Activated CD4-positive, alpha-beta T cell treated with anti-CD3 and anti-CD28 coated beads for 36 hours (primary cell): ENCODE measurements around the gene SMG5. TPM values are rescaled to one million over a fixed set of nuclear protein-coding genes. Genes with fewer than 3 reads are reported as not detected.
A peak's percentile ranks its signal among the peaks of the same experiment; 100 is the strongest.
"Not testable (repeated sequence)": the region's sequence is repeated elsewhere in the genome, so short reads cannot be mapped to it uniquely, and the experiment has no call there.

Experiments
- ATAC-seq: fragments of 200-7000 bp; cut with Tn5 transposase; one replicate; pipeline ENCODE4 v1.10.0; 2021; ENCODE audit warnings: mild to moderate bottlenecking, moderate library complexity
- CTCF ChIA-PET: fragments of 350-600 bp; sonication (Branson Sonifier 250); formaldehyde crosslinking; loops from one replicate; lab custom pipeline; 2021; ENCODE audit warnings: antibody characterized with exemption; lab: Charles Lee
- POLR2A ChIA-PET: fragments of 350-600 bp; sonication (Branson Sonifier 250); formaldehyde crosslinking; loops from one replicate; lab custom pipeline; 2021; ENCODE audit warnings: antibody characterized with exemption, inconsistent platforms; lab: Charles Lee
- DNase-seq: peaks from one replicate; pipeline ENCODE4 v3.0.0-alpha.2; 2020
- H3K27ac Mint-ChIP-seq: one replicate; pipeline ENCODE4 v1.8.0; 2021; ENCODE audit warnings: mixed read lengths
- H3K27me3 Mint-ChIP-seq: one replicate; pipeline ENCODE4 v1.8.0; 2021; ENCODE audit warnings: mixed read lengths
- H3K36me3 Mint-ChIP-seq: one replicate; pipeline ENCODE4 v1.8.0; 2021; ENCODE audit warnings: low read depth, mixed read lengths
- H3K4me1 Mint-ChIP-seq: one replicate; pipeline ENCODE4 v1.8.0; 2021; ENCODE audit warnings: mixed read lengths
- H3K4me3 Mint-ChIP-seq: one replicate; pipeline ENCODE4 v1.8.0; 2021; ENCODE audit warnings: mild to moderate bottlenecking, moderate library complexity, mixed read lengths
- H3K9me3 Mint-ChIP-seq: one replicate; pipeline ENCODE4 v1.8.0; 2021; ENCODE audit warnings: low read depth, mixed read lengths
- intact Hi-C, 2 experiments: fragments of 100-400 bp; cut with DNase I in 1 of 2; cut with micrococcal nuclease in 1 of 2; formaldehyde crosslinking; loops; one replicate each; pipeline versions ENCODE4 v1.14.2 to v1.15.1; 2022 to 2024; cut with DNase I, micrococcal nuclease
- total RNA-seq, 2 experiments: library from RNA; stranded (reverse); gene quantifications; one replicate each; pipeline ENCODE4 v1.2.3, GENCODE V29; 2021

Gene SMG5
- total RNA-seq, 2 experiments from 2014 or later = 61.7 to 64.6 TPM

GRCh38 chr1:156217871-156218270 is 64.8 kb downstream of the SMG5 start:
- H3K9me3 Mint-ChIP-seq = no peaks in the 10 kb centered on the region
- peaks cover 68% of the 10 kb centered on the region for H3K4me1 Mint-ChIP-seq
- intact Hi-C loops = loop anchor here (1.0 to 10.0 kb wide), 5 partner anchors 57 to 1213 kb away; partner anchors contain the start of gene ZBTB7B (in 1 of the 2)
- peak; percentile 63 for DNase-seq
- peaks cover 73% of the 10 kb centered on the region for H3K36me3 Mint-ChIP-seq
- peak overlapping the region; percentile 98 for H3K27ac Mint-ChIP-seq
- ATAC-seq = peak; percentile 41
- POLR2A ChIA-PET = interaction anchor here (0.6 to 1.9 kb wide), 13 partner anchors 9 to 127 kb away, joined by 3 to 18 read pairs (median 5); partner anchors contain the start of gene GLMP
- peak overlapping the region; percentile 72 for H3K4me3 Mint-ChIP-seq
- no peaks in the 10 kb centered on the region for H3K27me3 Mint-ChIP-seq
- CTCF ChIA-PET = interaction anchor here (0.6 to 1.6 kb wide), 7 partner anchors 9 to 281 kb away, joined by 3 to 11 read pairs (median 4); no protein-coding TSS in a partner anchor

- DNase-seq, POLR2A ChIA-PET, ATAC-seq, H3K9me3 Mint-ChIP-seq, H3K27me3 Mint-ChIP-seq: not testable (repeated sequence)
- Mint-ChIP-seq H3K4me1 (peaks cover 63% of the 10 kb centered on the region), H3K27ac (peak overlapping the region; percentile 85), H3K36me3 (peaks cover 71% of the 10 kb centered on the region), H3K4me3 (peak overlapping the region; percentile 72)
- intact Hi-C loops = loop anchor here in 1 of 2 experiments (10.0 kb wide), 1 partner anchor 1212 kb away; the partner anchor contains the start of gene ZBTB7B
- CTCF ChIA-PET = interaction anchor here (0.6 to 4.1 kb wide), 2 partner anchors 8 to 366 kb away, joined by 3 to 47 read pairs; no protein-coding TSS in a partner anchor
Measured at GRCh38 chr1:156216361-156217086, 66.1 kb downstream of the SMG5 start.

- CTCF ChIA-PET = interaction anchor here (0.6 to 4.1 kb wide), 6 partner anchors 8 to 110 kb away, joined by 3 to 47 read pairs (median 5); partner anchors contain the start of gene SMG5
- Mint-ChIP-seq H3K4me3 (peak overlapping the region; percentile 76), H3K27me3 (no peaks in the 10 kb centered on the region), H3K4me1 (peaks cover 45% of the 10 kb centered on the region), H3K9me3 (no peaks in the 10 kb centered on the region), H3K36me3 (peaks cover 71% of the 10 kb centered on the region), H3K27ac (peak overlapping the region; percentile 98)
- ATAC-seq = peak; percentile 21
- DNase-seq = peak; percentile 67
- intact Hi-C loops = loop anchor here in 1 of 2 experiments (5.0 to 10.0 kb wide), 3 partner anchors 288 to 1209 kb away; partner anchors contain the start of genes ISG20L2, MEF2D, METTL25B and ZBTB7B
- POLR2A ChIA-PET = interaction anchor here (0.6 to 2.8 kb wide), 7 partner anchors 8 to 117 kb away, joined by 3 to 34 read pairs (median 4); partner anchors contain the start of gene SLC25A44
Measured at GRCh38 chr1:156214024-156214748, 68.4 kb downstream of the SMG5 start.

- no peaks in the 10 kb centered on the region for H3K27me3 Mint-ChIP-seq
- POLR2A ChIA-PET = interaction anchor here (0.6 to 2.8 kb wide), 13 partner anchors 8 to 116 kb away, joined by 3 to 34 read pairs (median 5); partner anchors contain the start of gene SLC25A44
Measured at GRCh38 chr1:156213644-156213966, 69.0 kb downstream of the SMG5 start.

GRCh38 chr1:156212833-156213643 is 69.6 kb downstream of the SMG5 start, which contains the start of gene PMF1:
PMF1 (plus strand) TSS chr1:156213007; CDS start chr1:156213016, 9 bp downstream.
- ATAC-seq = peak; percentile 90
- POLR2A ChIA-PET = interaction anchor here (0.6 to 2.8 kb wide), 23 partner anchors 9 to 353 kb away, joined by 3 to 34 read pairs (median 4); partner anchors contain the start of genes MEF2D, SLC25A44 and SMG5
- H3K4me1 Mint-ChIP-seq = peaks cover 41% of the 10 kb centered on the region
- intact Hi-C loops = loop anchor here (1.0 to 10.0 kb wide), 11 partner anchors 10 to 1208 kb away; partner anchors contain the start of genes SLC25A44 (in 2 of the 2), CCT3 (in 1 of the 2), ISG20L2 (in 1 of the 2) and MEF2D (in 1 of the 2)
- peak; percentile 98 for DNase-seq
- no peaks in the 10 kb centered on the region for H3K9me3 Mint-ChIP-seq
- no peaks in the 10 kb centered on the region for H3K27me3 Mint-ChIP-seq
- peak within 1 kb of the TSS; percentile 98 for H3K27ac Mint-ChIP-seq
- peaks cover 74% of the 10 kb centered on the region for H3K36me3 Mint-ChIP-seq
- peak within 1 kb of the TSS; percentile 76 for H3K4me3 Mint-ChIP-seq
- CTCF ChIA-PET = interaction anchor here (0.6 to 4.1 kb wide), 16 partner anchors 9 to 395 kb away, joined by 3 to 47 read pairs (median 4); partner anchors contain the start of genes GLMP and SMG5

More at GRCh38 chr1:156213644-156213966, 69.0 kb downstream of the SMG5 start:
- DNase-seq (no peak), ATAC-seq (no peak)
- Mint-ChIP-seq H3K27ac (peak overlapping the region; percentile 98), H3K4me3 (peak overlapping the region; percentile 76), H3K36me3 (peaks cover 75% of the 10 kb centered on the region), H3K4me1 (peaks cover 43% of the 10 kb centered on the region), H3K9me3 (no peaks in the 10 kb centered on the region)
- intact Hi-C loops = loop anchor here (1.0 to 10.0 kb wide), 9 partner anchors 10 to 1209 kb away; partner anchors contain the start of genes CCT3 (in 1 of the 2), ISG20L2 (in 1 of the 2), MEF2D (in 1 of the 2) and METTL25B (in 1 of the 2)
- CTCF ChIA-PET = interaction anchor here (1.0 to 4.1 kb wide), 8 partner anchors 8 to 232 kb away, joined by 3 to 47 read pairs (median 5); partner anchors contain the start of gene SMG5

- intact Hi-C loops = loop anchor here (1.0 to 10.0 kb wide), 6 partner anchors 10 to 1207 kb away; partner anchors contain the start of genes SLC25A44 (in 2 of the 2), ISG20L2 (in 1 of the 2), MEF2D (in 1 of the 2) and METTL25B (in 1 of the 2)
- no peak for DNase-seq
- POLR2A ChIA-PET = interaction anchor here (0.7 to 2.8 kb wide), 14 partner anchors 10 to 235 kb away, joined by 3 to 34 read pairs (median 6); partner anchors contain the start of genes SLC25A44 and SMG5
Measured at GRCh38 chr1:156212130-156212529, 70.5 kb downstream of the SMG5 start.

GRCh38 chr1:156211243-156211642 is 71.4 kb downstream of the SMG5 start:
- ATAC-seq (no peak), DNase-seq (no peak)
- Mint-ChIP-seq H3K4me3 (no peak overlapping the region), H3K36me3 (peaks cover 79% of the 10 kb centered on the region), H3K4me1 (peaks cover 31% of the 10 kb centered on the region), H3K9me3 (no peaks in the 10 kb centered on the region), H3K27ac (peak overlapping the region; percentile 53), H3K27me3 (no peaks in the 10 kb centered on the region)
- ChIA-PET POLR2A (interaction anchor here (1.0 to 2.3 kb wide), 2 partner anchors 14 to 47 kb away, joined by 8 read pairs; no protein-coding TSS in a partner anchor), CTCF (interaction anchor here (2.0 kb wide), 1 partner anchor 14 kb away, joined by 6 read pairs; no protein-coding TSS in a partner anchor)
- intact Hi-C loops = loop anchor here in 1 of 2 experiments (5.0 to 10.0 kb wide), 3 partner anchors 291 to 1206 kb away; partner anchors contain the start of genes ISG20L2, MEF2D, METTL25B and ZBTB7B

More at GRCh38 chr1:156212130-156212529, 70.5 kb downstream of the SMG5 start:
- Mint-ChIP-seq H3K27me3 (no peaks in the 10 kb centered on the region), H3K9me3 (no peaks in the 10 kb centered on the region), H3K36me3 (peaks cover 76% of the 10 kb centered on the region), H3K27ac (peak overlapping the region; percentile 98), H3K4me3 (peak overlapping the region; percentile 76), H3K4me1 (peaks cover 32% of the 10 kb centered on the region)
- CTCF ChIA-PET = interaction anchor here (0.7 to 4.1 kb wide), 10 partner anchors 11 to 234 kb away, joined by 3 to 47 read pairs (median 4); partner anchors contain the start of gene SMG5
- no peak for ATAC-seq

GRCh38 chr1:156204686-156205085 is 77.9 kb downstream of the SMG5 start:
- Mint-ChIP-seq H3K36me3 (peaks cover 54% of the 10 kb centered on the region), H3K27me3 (no peaks in the 10 kb centered on the region), H3K4me1 (peaks cover 12% of the 10 kb centered on the region), H3K27ac (peak overlapping the region; percentile 3), H3K4me3 (no peak overlapping the region), H3K9me3 (no peaks in the 10 kb centered on the region)
- POLR2A ChIA-PET = no interaction called here
- CTCF ChIA-PET = interaction anchor here (0.6 to 1.5 kb wide), 3 partner anchors 11 to 331 kb away, joined by 3 to 4 read pairs (median 3); partner anchors contain the start of gene SLC25A44
- ATAC-seq (no peak), DNase-seq (no peak)
- intact Hi-C loops = no loop called here

- no peak for ATAC-seq
- DNase-seq = no peak
- ChIA-PET CTCF (interaction anchor here (0.7 kb wide), 1 partner anchor 22 kb away, joined by 3 read pairs; no protein-coding TSS in a partner anchor), POLR2A (no interaction called here)
- H3K36me3 Mint-ChIP-seq = peaks cover 53% of the 10 kb centered on the region
- no peak overlapping the region for H3K27ac Mint-ChIP-seq
- intact Hi-C loops = no loop called here
- no peaks in the 10 kb centered on the region for H3K9me3 Mint-ChIP-seq
- H3K27me3 Mint-ChIP-seq = no peaks in the 10 kb centered on the region
- H3K4me1 Mint-ChIP-seq = peaks cover 9% of the 10 kb centered on the region
- H3K4me3 Mint-ChIP-seq = no peak overlapping the region
Measured at GRCh38 chr1:156203331-156203730, 79.3 kb downstream of the SMG5 start.
